Mesodermal cell (in vitro differentiated cells): ENCODE results near the gene PLA2G4E.

Experiments
- H3K27ac ChIP-seq: 2 replicates; pipeline ENCODE4 v1.7.0; 2013; ENCODE audit warnings: mild to moderate bottlenecking, low read depth, low read length, moderate library complexity; ENCODE audit not compliant: severe bottlenecking
- H3K36me3 ChIP-seq: 2 replicates; pipeline ENCODE4 v1.7.1; 2013; ENCODE audit warnings: mild to moderate bottlenecking, low read length, moderate library complexity; ENCODE audit not compliant: control insufficient read depth, insufficient read depth
- H3K4me1 ChIP-seq: one replicate; pipeline ENCODE4 v1.7.1; 2013; ENCODE audit warnings: mild to moderate bottlenecking, low read length; ENCODE audit not compliant: insufficient read depth, control insufficient read depth, poor library complexity, severe bottlenecking
- H3K4me3 ChIP-seq: 2 replicates; pipeline ENCODE4 v1.7.0; 2013; ENCODE audit warnings: low read length, control low read depth, mild to moderate bottlenecking; ENCODE audit not compliant: insufficient read depth, poor library complexity, severe bottlenecking; ENCODE audit errors: extremely low read depth
- H3K9me3 ChIP-seq: 2 replicates; pipeline ENCODE4 v1.7.1; 2013; ENCODE audit warnings: mild to moderate bottlenecking, low read length, moderate library complexity; ENCODE audit not compliant: control insufficient read depth
- WGBS, 2 experiments: methylation state at CpG; one replicate each; pipeline ENCODE4 v1.1.5; 2013; ENCODE audit warnings: missing lambda C conversion rate in 2 of 2; ENCODE audit not compliant: insufficient coverage in 2 of 2; 5-methylcytosine and 5-hydroxymethylcytosine counted together

Gene PLA2G4E

DNA sequence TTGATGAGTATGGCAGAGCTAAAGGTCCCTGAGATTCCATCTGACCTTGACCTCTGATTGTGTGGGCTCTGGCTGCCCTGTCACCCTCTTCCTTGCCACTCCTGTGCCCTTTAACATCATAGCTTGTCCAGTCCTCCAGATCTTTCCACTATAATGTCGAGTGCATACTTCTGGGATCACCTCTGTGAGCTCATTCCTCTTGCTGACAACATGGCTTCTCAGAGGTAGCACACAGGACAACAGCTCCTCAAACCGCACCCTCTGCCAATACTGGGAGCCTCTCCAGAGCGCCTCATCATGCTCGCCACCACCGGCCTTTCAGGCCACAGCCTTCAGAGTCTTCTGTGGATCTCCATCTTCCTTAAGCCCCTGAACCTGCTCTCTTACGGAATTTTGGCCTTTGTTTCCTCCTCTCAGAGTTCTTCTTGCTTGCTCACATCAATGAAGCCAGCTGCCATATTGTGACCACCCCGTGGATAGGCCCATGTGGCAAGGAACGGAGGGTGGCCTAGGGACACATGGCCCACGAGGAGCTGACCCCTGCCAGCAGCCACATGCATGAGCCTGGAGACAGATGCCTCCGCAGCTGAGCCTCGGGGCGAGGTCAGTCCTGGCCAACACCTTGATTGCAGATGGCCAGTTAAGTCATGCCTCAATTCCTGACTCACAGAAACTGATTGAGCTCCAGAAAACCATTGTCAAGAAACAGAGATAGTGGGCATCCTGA is 42.4 kb upstream of the PLA2G4E start:
- H3K4me1 ChIP-seq, result peaks cover 12% of the 10 kb centered on the region
- H3K36me3 ChIP-seq, result no peaks in the 10 kb centered on the region
- H3K4me3 ChIP-seq, result no peak overlapping the region
- H3K9me3 ChIP-seq, result no peaks in the 10 kb centered on the region
- WGBS, 2 experiments, result 94 to 95% methylated on average over 9 to 12 of the region's 12 CpGs
- H3K27ac ChIP-seq, result no peak overlapping the region

DNA sequence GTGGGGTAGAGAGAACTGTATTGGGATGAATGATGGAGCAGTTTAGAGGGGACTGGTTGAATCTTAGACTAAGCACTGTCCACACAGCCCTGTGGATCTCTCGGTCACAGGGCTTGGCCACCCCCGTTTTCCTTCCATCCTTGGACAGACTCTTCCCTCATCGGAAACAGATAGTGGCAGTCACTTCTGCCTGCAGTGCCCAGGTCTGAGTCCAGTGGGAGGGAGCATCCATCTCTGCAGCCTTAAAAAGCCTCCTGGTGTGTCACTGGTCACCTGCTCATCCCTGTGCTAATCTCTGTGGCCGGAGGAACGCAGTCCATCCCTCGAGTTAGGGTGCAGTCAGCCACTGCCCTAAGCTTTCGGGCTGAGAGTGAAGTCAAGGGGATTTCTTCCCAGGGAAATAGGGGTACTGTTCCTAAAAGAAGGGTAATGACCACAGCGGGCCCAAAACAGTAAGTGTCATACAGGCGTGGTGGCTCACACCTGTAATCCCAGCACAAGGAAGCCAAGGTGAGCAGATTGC is 41.5 kb upstream of the PLA2G4E start:
- 96 to 99% methylated on average over 8 to 9 of the region's 9 CpGs for WGBS, 2 experiments
- H3K36me3 ChIP-seq, result no peaks in the 10 kb centered on the region
- no peak overlapping the region for H3K27ac ChIP-seq

DNA sequence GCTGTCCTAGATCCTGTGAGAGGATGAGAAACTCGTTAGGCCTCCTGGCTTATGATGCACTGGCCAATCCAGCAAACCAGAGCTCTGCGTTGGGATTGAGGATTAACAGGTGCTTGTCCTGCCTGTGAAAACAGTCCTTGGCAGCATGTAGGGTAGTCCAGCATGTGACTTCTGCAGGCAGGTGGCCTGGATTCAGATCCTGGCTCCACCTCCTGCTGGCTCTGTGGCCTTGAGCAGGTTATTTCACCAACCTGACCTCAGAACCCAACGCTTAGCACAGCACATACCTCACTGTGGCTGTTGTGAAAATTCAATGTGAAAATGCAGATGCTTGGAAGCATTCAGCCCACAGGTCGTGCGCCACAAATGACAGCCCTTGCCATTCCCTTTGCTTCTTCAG is 40.0 kb upstream of the PLA2G4E start:
- 89 to 96% methylated on average over 2 to 4 of the region's 5 CpGs for WGBS, 2 experiments
- no peaks in the 10 kb centered on the region for H3K9me3 ChIP-seq
- H3K4me3 ChIP-seq, result no peak overlapping the region
- no peaks in the 10 kb centered on the region for H3K36me3 ChIP-seq
- H3K4me1 ChIP-seq, result peaks cover 11% of the 10 kb centered on the region
- no peak overlapping the region for H3K27ac ChIP-seq

More for the DNA sequence above, 41.5 kb upstream of the PLA2G4E start:
- peaks cover 12% of the 10 kb centered on the region for H3K4me1 ChIP-seq
- no peak overlapping the region for H3K4me3 ChIP-seq
- no peaks in the 10 kb centered on the region for H3K9me3 ChIP-seq

DNA sequence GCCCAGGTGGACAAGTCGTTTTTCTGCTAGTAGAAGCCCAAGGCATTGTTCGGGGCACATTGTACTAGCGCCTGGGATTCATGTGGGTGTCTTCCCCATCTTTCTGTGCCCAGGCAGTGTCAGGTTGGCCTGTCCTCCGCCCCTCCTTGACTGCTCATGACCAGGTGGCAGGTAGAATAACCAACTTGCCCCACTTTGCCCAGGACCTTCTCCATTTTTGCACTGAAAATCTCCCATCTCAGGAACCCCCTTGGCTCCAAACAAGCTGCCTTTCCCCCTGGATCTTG is 39.6 kb upstream of the PLA2G4E start:
- Histone ChIP-seq H3K4me1 (peaks cover 7% of the 10 kb centered on the region), H3K27ac (no peak overlapping the region), H3K9me3 (no peaks in the 10 kb centered on the region), H3K4me3 (no peak overlapping the region), H3K36me3 (no peaks in the 10 kb centered on the region)
- 85 to 92% methylated on average over 3 to 4 of the region's 4 CpGs for WGBS, 2 experiments

DNA sequence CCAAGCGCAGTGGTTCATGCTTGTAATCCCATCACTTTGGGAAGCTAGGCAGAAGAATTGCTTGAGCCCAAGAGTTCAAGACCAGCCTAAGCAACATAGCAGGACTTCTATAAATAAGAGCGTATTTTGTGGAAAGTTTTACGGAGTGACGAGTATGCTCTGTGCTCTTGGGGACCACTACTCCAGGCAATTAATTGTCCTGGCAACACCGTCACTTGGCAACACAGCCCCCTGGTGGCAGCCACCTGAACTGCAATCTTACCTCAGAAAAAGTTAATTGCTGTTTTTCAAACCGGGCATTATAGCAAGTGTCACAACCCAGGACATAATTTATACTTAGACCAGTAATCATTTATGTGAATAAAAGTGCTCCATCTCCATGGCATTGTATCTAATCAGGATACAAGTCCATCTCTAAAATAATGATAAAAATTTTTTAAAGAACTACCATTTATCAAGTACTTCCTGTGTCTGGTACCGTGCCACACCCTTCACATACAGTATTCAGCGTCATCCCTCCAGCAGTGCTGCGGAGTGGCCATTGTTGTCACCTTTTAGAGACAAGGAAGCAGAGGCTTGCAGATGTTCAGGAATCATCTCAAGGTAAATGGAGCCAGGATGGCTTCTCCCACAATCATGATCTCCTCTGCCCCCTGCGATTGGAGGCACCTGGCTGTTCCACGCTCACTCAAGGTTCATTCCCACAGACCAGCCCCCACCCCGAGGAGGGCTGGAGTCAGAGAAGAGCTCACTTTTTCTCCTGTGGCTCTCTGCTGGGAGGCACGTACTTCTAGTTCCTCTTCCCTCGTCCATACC is 39.0 kb upstream of the PLA2G4E start:
- Histone ChIP-seq H3K27ac (no peak overlapping the region), H3K9me3 (no peaks in the 10 kb centered on the region), H3K36me3 (no peaks in the 10 kb centered on the region), H3K4me3 (no peak overlapping the region), H3K4me1 (peaks cover 1% of the 10 kb centered on the region)
- 61 to 63% methylated on average over 12 of the region's 14 CpGs for WGBS, 2 experiments

DNA sequence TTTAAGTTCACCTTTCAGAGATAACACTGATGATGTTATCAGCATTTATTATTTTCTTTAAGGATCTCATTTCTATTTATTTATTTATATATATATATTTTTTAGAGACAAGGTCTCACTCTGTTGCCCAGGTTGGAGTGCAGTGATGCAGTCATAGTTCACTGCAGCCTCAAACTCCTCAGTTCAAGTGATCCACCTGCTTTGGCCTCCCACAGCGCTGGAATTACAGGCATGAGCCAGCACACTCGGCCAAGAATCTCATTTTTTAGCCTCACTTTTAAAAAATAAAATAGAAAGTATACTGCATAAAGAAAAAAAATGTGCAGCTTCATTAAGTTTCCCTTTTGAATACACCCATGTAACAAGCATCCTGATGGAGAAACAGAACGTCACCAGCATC is 37.9 kb upstream of the PLA2G4E start:
- no peaks in the 10 kb centered on the region for H3K36me3 ChIP-seq
- 80 to 89% methylated on average over 1 of the region's 3 CpGs for WGBS, 2 experiments
- no peak overlapping the region for H3K27ac ChIP-seq
- H3K4me1 ChIP-seq, result no peaks in the 10 kb centered on the region
- no peaks in the 10 kb centered on the region for H3K9me3 ChIP-seq
- H3K4me3 ChIP-seq, result no peak overlapping the region

DNA sequence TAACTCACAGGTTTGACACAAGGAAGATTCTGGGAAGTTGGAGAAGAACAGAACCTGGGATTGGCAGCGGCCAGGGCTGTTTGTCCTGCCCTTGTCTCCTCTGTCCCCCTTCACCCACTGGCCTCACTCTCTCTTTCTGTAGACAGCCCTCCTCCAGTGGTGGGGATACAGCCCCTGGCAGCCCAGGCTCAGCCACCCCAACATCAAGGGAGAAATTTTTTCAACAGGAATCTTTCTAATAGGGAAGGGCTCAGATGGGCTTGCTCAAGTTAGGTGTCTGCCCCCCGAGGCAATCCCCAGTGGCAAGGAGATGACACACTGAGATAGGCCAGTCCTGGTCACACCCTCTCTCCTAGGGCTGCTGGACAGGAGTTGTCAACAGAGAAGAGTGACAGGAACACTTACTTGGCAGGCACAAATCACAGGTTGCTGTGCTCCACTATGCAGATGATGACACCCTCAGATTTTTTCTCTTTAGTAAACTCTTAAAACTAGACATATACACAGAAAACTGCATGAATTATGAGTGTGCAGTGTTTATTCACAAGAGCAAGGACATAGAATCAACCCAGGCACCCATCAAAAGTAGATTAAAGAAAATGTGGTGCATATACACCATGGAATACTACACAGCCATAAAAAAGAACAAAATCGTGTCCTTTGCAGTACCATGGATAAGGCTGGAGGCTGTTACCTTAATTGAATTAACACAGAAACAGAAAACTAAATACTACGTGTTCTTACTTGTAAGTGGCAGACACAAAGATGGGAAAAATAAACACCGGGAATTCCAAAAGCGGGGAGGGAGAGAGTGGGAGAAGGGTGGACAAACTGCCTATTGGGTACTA is 37.2 kb upstream of the PLA2G4E start:
- Histone ChIP-seq H3K27ac (no peak overlapping the region), H3K4me1 (no peaks in the 10 kb centered on the region), H3K9me3 (no peaks in the 10 kb centered on the region), H3K36me3 (no peaks in the 10 kb centered on the region), H3K4me3 (no peak overlapping the region)
- 93 to 94% methylated on average over 2 to 4 of the region's 6 CpGs for WGBS, 2 experiments

DNA sequence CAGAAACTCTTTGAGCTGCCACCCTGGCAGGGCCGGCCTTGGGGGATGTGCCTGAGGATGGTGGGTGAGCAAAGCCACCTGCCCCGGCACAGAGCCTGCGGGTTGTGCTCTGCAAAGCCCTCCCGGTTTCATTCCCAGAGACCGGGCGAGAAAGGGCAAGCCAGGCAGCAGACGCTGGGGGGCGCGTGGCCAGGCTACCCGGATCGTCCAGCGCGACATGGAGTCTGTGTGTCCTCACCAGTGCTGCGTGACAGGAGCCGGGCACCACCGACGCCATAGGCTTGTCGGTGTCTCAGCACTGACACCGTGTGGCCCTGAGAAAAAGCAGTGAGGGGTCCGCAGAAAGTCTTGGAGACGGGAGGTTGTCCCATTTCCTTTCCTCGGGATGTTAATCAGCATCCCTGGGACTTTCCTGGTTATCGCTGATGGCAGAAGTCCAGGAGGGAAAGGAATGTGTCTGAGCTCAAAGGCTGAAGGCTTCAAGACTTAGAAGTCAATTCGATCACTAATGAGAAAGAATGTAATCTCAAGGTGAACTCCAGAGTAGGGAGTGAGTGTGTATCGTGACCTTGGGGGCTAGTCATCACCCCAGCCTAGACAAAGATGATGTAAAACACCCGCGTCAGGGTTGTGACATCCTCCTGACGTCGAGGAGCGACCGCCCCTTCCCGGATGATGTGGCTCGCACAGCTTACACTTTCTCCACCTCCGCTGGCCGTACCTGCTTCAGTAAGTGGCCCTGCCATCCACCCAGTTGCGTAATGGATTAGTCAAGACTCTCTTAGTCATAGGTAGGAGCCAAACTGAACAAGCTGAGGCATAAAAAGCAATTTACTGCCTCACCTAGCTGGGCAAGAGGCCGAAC is 36.3 kb upstream of the PLA2G4E start:
- WGBS, 2 experiments, result 29 to 32% methylated on average over 35 to 36 of the region's 37 CpGs
- Histone ChIP-seq H3K4me1 (no peaks in the 10 kb centered on the region), H3K36me3 (no peaks in the 10 kb centered on the region), H3K27ac (no peak overlapping the region), H3K9me3 (no peaks in the 10 kb centered on the region), H3K4me3 (no peak overlapping the region)

DNA sequence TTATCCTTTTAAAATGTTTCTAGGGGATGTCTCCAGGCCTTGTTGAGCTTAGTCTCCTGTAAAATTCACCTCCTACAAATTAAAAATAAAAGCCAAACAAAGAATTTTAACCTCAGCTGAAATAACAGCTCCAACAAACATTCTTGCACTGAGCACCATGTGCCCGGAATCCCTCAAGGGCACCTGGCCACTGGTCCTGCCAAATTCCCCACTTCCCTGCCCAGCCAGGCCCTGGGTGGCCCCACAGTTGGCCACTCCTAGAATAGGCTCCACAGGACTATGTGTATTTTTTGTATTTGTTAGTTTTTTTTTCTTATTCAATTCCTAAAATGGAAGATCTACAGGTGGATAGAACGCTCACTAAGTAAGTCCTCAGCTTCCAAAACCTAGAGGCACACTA is 33.1 kb upstream of the PLA2G4E start:
- Histone ChIP-seq H3K27ac (no peak overlapping the region), H3K36me3 (no peaks in the 10 kb centered on the region), H3K4me3 (no peak overlapping the region), H3K9me3 (no peaks in the 10 kb centered on the region), H3K4me1 (no peaks in the 10 kb centered on the region)
- no CpG with 5 or more reads among the region's 2 CpGs for WGBS, 2 experiments

DNA sequence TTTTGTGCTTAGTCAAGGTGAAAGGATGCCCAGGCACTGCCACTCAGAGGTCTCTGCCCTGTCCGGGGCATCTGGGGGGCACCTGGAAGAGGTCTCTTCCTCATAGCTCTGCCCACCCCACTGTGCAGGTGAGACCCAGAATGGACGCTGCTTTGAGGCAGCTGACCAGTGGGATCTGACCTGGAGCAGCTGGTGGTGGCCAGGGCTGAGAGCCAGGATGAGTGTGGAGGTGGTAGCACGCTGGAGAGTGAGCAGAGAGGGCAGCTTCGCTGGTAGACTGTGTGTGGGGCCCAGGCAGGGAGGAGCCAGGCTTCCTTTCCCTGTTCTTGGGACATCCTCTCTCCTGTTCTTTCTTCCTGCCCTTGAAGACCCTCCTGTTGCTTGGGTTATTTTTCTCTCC is 32.2 kb upstream of the PLA2G4E start:
- 90 to 94% methylated on average over 2 to 4 of the region's 4 CpGs for WGBS, 2 experiments
- Histone ChIP-seq H3K9me3 (no peaks in the 10 kb centered on the region), H3K4me1 (no peaks in the 10 kb centered on the region), H3K36me3 (no peaks in the 10 kb centered on the region), H3K4me3 (no peak overlapping the region), H3K27ac (no peak overlapping the region)
